HG03520 (cell line): Measurements from ENCODE around the gene RAB35.

Experiments used
- ATAC-seq: cut with Tn5 transposase; IDR thresholded peaks from one replicate; pipeline ENCODE4 v1.9.1; 2021; ENCODE audit warnings: mild to moderate bottlenecking, moderate library complexity; ENCODE audit not compliant: unreplicated experiment

Gene RAB35

GRCh38 chr12:120116441-120116791, at the start of gene RAB35:
Gene RAB35, minus strand, starts transcription at chr12:120116753. Its CDS starts 103 bp downstream, at chr12:120116650.
- no peak for ATAC-seq

GRCh38 chr12:120164293-120164692, 47.7 kb upstream of the RAB35 start:
- no peak for ATAC-seq

GRCh38 chr12:120162763-120163162, 46.2 kb upstream of the RAB35 start:
- ATAC-seq: no peak

DNA sequence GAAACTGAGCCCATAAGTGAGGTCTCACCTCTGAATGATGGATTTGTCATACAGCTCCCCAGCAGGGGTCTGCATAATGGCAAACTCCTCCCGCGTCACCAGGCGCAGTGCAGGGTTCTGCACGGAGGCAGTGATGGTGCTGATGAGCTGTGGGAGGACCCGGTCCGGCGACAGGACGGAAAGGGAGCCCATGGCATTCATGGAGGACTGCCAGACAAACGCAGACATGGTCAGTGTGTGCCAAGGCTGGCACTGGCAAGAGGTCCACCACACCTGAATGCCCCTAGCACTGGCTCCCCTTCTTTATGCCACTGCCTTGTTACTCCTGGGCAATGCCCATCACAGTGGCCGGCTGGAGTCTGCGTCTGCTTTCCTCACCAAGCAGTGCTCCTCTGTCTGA, 45.3 kb upstream of the RAB35 start:
- no peak for ATAC-seq

DNA sequence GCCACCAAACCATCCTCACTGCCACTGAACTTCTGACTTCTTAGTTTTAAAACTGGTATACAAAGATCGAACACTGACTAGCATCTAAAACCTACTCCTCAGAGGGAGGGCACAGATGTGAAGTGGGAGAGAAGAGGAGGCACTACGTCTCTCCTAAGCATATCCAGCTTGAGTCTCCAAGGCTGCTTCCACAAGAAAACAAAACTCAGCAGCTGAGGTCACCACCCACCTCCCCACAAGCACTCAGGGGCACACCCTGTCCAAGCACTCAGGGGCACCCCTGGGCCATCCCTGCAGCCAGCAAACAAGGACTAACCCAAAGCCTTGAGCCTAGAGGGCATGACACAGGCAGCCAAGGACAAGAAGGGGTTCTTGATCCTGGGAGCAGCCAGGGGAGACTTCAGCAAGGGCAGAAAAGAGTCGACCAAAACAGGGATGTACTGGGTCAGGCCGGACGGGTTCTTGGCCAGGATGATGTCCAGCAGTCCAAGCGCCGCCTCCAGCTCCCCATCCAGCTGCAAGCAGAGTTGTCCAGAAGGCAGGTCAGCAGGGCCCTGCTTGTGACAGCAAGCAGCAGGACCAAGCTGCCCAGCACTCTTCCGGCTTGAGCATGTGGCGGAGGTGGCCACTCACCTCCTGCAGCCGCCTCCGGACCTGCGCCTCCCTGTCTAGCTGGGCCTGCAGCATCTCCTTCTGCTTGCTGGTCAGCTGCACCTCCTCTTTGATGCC, 43.1 kb upstream of the RAB35 start:
- no peak for ATAC-seq

DNA sequence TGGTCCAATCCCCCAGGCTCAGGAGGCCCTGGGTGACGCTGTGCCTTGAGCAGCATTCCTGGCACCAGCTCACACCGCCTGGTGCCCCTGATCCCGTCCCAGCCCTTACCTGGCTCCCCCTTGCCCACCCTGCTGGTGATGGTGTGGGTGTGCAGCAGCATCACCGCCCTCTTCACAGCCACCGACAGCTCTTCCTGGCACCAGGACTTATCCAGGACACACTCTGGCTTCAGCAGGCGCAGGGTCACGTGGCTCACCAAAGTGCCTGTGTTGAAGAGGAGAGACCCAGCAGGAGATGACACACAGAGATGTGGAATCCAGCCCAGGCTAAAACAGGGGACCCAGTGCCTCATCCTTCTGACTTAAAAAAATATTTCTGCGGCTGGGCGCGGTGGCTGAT, 41.8 kb upstream of the RAB35 start:
- no peak for ATAC-seq

GRCh38 chr12:120157678-120158077, 41.1 kb upstream of the RAB35 start:
- ATAC-seq: no peak

DNA sequence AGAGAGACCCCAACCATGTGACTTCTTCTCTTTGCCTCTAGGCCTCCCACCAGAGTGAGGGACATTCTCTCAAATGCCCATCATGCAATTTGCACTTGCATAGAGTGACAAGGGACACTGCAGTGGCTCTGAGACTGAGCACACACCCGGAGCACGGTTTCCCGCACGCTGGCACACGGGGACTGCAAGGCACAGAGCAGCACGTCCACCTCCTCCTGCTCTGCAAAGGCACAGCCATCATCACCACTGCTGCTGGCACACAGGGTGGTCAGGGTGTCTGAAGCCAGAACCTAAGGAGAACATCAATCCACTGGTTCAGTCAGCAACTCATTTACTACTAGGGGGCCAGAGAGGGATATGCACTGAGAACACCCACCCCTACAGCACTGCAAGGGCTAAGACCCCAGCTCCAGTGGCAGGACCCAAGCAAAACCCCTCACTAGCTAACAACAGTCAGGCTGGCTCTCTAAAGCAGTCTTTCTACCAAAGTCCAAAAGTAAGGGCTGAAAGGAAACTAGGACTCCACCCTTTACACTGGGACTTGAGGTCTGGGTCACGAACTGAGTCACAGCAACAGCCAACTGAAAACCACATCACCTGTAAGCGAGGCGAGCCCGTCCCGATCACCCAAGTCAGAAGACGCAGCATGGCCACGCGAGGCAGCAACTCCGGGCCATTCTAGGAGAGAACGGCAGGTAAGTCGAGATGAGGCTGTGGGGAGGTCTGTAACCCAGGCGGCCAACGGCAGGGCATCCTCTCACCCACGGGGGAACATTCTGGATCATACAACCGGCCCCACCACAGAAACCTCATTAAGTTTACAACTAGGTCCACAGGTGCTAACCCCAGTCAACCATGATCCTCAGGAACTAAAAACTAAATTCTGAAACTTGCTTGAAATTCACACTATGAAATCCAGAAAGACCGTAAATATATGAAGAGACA, 40.0 kb upstream of the RAB35 start:
- ATAC-seq: no peak

DNA sequence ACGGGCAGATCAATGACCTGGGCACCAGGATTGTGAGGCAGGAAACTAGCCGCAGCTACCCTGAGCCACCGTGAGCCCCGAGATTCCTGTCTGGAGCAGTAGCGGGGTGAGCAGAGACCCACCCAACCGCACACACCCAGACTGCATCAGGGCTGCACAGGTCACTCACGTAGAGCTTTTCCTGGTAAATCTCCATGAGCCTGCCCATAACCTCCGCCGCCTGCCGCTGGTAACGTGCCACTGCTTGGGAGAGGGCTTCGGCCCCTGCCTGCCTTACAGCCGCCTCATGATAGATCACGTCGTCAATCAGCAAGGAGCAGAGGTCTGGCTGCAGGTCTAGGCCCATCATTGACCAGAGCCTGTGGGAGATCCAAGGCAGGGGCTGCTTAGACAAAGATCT, 38.5 kb upstream of the RAB35 start:
- ATAC-seq: no peak

DNA sequence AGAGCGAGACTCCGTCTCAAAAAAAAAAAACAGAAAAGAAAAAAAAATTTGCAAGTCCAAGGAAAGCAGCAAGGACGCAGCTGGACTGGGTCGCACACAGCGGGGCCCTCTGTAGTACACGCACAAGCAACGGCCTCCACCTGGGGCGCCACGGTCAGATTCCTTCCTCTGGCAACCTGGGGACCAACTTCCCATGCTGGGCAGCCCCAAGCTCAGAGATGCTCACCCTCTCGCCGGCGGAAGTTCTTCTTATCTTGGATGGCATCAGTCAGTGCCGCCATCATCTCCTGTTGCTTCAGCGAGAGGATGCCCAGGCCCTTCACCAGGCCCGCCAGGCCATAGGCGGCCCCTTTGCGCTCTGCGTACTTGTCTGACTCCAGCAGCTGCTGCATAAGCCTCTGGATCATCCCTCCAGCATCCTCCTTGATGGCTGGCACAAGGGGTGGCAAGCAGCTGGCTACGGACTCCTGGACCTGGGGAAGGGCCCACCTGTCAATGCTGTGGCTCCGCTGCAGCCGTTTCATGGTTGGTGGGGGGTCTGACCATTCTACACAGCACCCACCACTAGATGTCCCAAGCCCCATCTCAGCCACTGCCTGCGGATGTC, 34.5 kb upstream of the RAB35 start:
- ATAC-seq: no peak

- ATAC-seq: no peak
Observed at GRCh38 chr12:120148011-120148410, 31.5 kb upstream of the RAB35 start.

- ATAC-seq: no peak
Observed at GRCh38 chr12:120145164-120145563, 28.6 kb upstream of the RAB35 start.

DNA sequence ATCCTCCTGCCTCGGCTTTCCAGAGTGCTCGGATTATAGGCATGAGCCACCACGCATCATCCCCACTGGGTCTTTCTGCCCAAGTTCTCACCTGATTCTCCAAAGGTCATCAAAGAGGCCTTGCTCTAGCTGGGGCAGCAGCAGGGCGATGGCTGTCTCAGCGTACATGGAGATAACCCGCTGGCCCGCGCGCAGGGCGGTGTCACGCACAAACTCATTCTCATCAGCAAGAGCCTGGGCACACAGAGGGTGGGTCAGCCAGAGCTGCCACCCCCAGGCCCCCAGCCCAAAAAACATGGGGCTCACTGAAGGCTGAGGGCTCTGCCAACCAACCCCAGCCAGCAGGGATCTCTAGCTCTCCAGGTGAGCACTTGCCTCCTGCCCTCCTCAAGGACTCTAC, 27.7 kb upstream of the RAB35 start:
- no peak for ATAC-seq

DNA sequence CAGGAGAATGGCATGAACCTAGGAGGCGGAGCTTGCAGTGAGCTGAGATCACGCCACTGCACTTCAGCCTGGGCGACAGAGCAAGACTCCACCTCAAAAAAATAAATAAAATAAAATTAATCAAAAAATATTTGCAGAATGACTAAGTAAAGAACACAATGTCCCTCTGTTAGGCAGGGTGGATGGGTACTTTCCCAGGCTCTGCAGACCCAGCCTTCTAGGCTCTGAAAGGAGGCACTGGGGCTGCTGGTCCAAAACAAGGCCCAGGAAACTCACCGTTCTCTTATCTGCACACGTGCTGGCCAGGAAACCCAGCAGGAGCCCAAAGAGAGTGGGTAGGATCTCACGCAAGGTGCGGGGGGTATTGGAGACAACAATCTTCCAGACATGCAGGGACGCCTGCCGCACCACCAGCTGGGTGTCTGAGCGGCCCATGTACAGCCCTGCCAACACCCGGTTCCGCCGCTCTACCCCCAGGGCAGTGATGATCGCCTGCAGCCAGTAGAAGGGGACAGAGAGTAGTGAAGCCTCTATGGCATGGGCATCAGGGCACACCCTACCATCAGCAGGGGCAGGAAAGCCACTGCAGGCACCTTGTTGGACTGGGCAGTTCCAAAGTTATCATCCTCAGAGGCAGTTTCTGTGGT, 25.8 kb upstream of the RAB35 start:
- ATAC-seq: no peak

DNA sequence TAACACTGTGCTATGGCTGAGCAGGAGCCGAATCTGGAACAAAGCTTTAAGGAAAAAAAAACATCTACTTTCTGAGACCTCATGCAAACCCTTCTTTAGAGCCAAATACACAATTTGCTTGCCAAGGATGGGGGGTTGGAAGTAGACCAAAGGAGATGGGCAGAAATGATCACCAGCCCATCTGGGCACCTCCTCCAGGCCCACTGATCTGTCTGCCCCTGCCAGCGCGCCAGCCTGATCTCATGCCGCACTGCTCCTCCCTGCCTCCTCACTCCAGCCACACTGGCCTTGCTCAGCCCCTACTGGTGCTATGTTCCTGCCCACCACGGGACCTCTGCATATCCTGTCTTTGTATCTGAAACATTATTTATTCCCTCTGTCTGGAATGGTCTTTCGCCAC, 24.8 kb upstream of the RAB35 start:
- ATAC-seq: no peak

DNA sequence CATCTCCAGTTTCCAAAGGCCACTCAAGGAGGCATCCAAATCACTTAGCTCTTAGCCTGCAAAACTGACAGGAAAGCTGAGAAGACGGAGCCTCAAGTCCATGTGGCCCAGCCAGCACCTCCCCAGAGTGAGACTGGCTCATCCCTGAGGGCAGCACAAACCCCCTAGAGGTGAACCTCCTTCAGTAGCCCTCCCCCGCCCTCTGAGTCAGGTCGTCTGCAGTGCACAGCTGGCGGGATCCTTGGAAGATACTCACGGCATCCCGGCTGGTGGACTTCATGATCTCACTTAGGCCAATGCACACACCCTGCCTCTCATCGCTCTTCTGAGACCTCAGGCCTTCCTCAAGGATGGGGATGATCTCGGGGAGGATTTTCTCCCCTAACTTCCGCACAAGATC, 24.1 kb upstream of the RAB35 start:
- no peak for ATAC-seq

DNA sequence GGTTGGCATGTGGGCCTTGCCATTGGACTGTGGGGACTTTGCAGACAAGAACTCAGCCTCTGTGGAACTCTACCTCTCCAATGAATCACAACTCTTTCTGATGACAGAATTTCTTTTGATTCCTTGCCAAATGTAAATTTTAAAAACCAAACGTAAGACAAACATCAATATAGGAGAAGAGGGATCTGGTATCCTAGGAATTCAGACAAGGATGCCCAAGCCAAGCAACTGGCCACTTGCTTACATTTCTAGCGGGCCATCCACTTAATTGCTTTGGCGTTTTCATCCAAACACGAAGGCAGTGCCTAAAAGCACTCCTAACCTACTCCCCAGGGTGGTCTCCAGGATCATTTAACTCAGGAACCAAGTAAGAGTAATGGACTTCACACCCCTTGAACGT, 23.4 kb upstream of the RAB35 start:
- ATAC-seq: no peak

DNA sequence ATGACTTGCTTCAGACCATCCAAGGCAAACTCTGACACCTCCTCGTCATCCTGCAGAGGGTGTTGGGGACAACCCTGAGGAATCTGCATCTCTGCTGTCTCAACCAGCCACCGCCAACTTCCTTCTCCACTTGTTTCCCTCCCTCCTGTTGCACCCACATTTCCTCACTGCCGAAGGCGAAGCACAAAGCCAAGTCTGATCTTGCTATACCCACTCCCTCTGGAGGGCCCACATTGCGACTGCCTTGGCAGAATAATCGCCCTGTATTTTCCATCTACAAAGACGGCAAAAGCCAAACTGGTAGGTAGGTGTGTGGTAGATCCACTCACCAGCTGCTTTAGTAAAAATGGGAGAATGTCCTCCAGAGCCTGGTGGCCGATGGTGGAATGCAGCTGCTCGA, 21.8 kb upstream of the RAB35 start:
- no peak for ATAC-seq

GRCh38 chr12:120137833-120138232, 21.3 kb upstream of the RAB35 start:
- ATAC-seq: no peak

DNA sequence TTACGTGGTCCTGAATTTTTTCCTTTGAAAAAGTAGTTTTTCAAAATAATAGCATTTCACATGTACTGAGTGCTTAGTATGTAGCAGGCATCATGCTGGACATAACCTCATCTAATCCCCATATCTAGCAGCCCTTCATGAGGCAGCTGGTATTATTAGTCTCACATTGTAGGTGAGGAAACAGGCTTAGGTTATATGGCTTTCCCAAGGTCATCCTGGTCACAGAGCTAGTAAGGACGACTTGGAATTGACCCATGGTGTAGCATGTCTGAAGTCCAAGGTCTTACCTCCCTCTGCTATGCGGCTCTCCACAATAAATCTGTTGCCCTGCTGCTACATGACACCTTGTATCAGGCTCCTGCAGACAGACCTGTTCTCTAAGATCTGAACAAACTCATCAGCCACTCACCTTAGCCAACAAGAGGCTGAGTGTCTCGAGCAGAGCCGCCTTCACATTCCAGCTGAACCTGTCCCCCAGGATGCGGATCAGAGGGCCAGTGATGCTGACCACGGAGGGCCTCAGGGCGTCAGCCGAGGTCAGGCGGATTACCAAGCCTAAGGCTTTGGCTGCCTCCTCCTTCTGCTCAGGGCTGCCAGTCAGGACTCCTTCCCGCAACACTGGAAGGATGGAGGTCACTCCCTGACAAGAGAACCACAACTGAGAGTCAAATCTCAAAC, 19.7 kb upstream of the RAB35 start:
- ATAC-seq: no peak
